HepG2 (cell line): ENCODE data around the gene PYGO2. TPM values are rescaled to one million over a fixed set of nuclear protein-coding genes. Genes with fewer than 3 reads are reported as not detected.

ENCODE experiments used
- ATF1 ChIP-seq: IDR thresholded peaks from 2 replicates; pipeline ENCODE4 v1.6.1; 2016; ENCODE audit warnings: mild to moderate bottlenecking, control low read depth
- ESRRA ChIP-seq: sonication (generic); formaldehyde crosslinking; IDR thresholded peaks from 2 replicates; pipeline ENCODE4 v1.5.1; 2020; ENCODE audit warnings: mild to moderate bottlenecking, low read depth, missing genetic modification reagents
- FIP1L1 ChIP-seq: fragments of 200-400 bp; formaldehyde crosslinking; IDR thresholded peaks from 2 replicates; pipeline ENCODE4 v1.6.1; 2018; ENCODE audit warnings: low read depth, mild to moderate bottlenecking, low read length, moderate library complexity, borderline replicate concordance; ENCODE audit not compliant: insufficient read depth
- FOXO1 ChIP-seq: sonication (generic); formaldehyde crosslinking; IDR thresholded peaks from 2 replicates; pipeline ENCODE4 v1.4.0; 2020; ENCODE audit warnings: missing genetic modification reagents
- GLI4 ChIP-seq: sonication (generic); formaldehyde crosslinking; IDR thresholded peaks from 2 replicates; pipeline ENCODE4 v1.5.1; 2020; ENCODE audit warnings: missing genetic modification reagents, mild to moderate bottlenecking, moderate library complexity, borderline replicate concordance
- HOXA9 ChIP-seq: sonication (generic); formaldehyde crosslinking; IDR thresholded peaks from 2 replicates; pipeline ENCODE4 v1.8.1; 2022; ENCODE audit warnings: missing genetic modification reagents, mild to moderate bottlenecking, moderate library complexity, borderline replicate concordance
- KDM4B ChIP-seq: sonication (generic); formaldehyde crosslinking; IDR thresholded peaks from 2 replicates; pipeline ENCODE4 v1.4.0; 2020; ENCODE audit warnings: missing genetic modification reagents
- KLF15 ChIP-seq: sonication (generic); formaldehyde crosslinking; IDR thresholded peaks from 2 replicates; pipeline ENCODE4 v1.8.1; 2023; ENCODE audit warnings: borderline replicate concordance, mild to moderate bottlenecking, inconsistent platforms, missing genetic modification reagents, mixed read lengths
- KMT2B ChIP-seq: IDR thresholded peaks from 2 replicates; pipeline ENCODE4 v1.6.1; 2016; ENCODE audit warnings: missing genetic modification reagents, missing compliant biosample characterization
- LCORL ChIP-seq, 2 experiments: fragments of 450-650 bp in 1 of 2; sonication (generic) in 1 of 2; formaldehyde crosslinking in 1 of 2; IDR thresholded peaks; 2 replicates each; pipeline versions ENCODE4 v1.5.0 to v1.6.1; 2017 to 2020; ENCODE audit warnings: antibody characterized with exemption in 1 of 2, missing genetic modification reagents in 1 of 2
- PAX8 ChIP-seq: sonication (generic); formaldehyde crosslinking; IDR thresholded peaks from 2 replicates; pipeline ENCODE4 v1.8.0; 2022; ENCODE audit warnings: mild to moderate bottlenecking, missing genetic modification reagents, borderline replicate concordance
- PHF21A ChIP-seq: sonication (generic); formaldehyde crosslinking; IDR thresholded peaks from 2 replicates; pipeline ENCODE4 v1.5.0; 2020; ENCODE audit warnings: mild to moderate bottlenecking, missing genetic modification reagents
- RFX3 ChIP-seq: IDR thresholded peaks from 2 replicates; pipeline ENCODE4 v1.6.1; 2016; ENCODE audit warnings: missing biosample characterization, missing genetic modification reagents
- SMAD1 ChIP-seq: sonication (generic); formaldehyde crosslinking; IDR thresholded peaks from 2 replicates; pipeline ENCODE4 v1.4.0; 2020; ENCODE audit warnings: missing genetic modification reagents, low read depth, mild to moderate bottlenecking, borderline replicate concordance
- SNAI1 ChIP-seq: sonication (generic); formaldehyde crosslinking; IDR thresholded peaks from 2 replicates; pipeline ENCODE4 v1.5.0; 2020; ENCODE audit warnings: mild to moderate bottlenecking, missing genetic modification reagents, borderline replicate concordance
- SNRNP70 ChIP-seq: fragments of 200-400 bp; formaldehyde crosslinking; IDR thresholded peaks from 2 replicates; pipeline ENCODE4 v1.6.1; 2017; ENCODE audit warnings: mild to moderate bottlenecking, low read depth, low read length, moderate library complexity
- ZC3H13 ChIP-seq: sonication (generic); formaldehyde crosslinking; IDR thresholded peaks from 2 replicates; pipeline ENCODE4 v1.8.1; 2023; ENCODE audit warnings: mild to moderate bottlenecking, missing genetic modification reagents, moderate library complexity
- ZFYVE20 ChIP-seq: sonication (generic); formaldehyde crosslinking; IDR thresholded peaks from 2 replicates; pipeline ENCODE4 v1.8.0; 2023; ENCODE audit warnings: low read depth, mild to moderate bottlenecking, moderate library complexity, missing genetic modification reagents, borderline replicate concordance
- ZNF264 ChIP-seq: sonication (generic); formaldehyde crosslinking; IDR thresholded peaks from 2 replicates; pipeline ENCODE4 v1.4.0; 2020; ENCODE audit warnings: missing genetic modification reagents
- ZNF329 ChIP-seq: sonication (generic); formaldehyde crosslinking; IDR thresholded peaks from 2 replicates; pipeline ENCODE4 v1.9.0; 2021; ENCODE audit warnings: low read depth, mild to moderate bottlenecking, missing genetic modification reagents
- ZNF446 ChIP-seq: sonication (generic); formaldehyde crosslinking; IDR thresholded peaks from 2 replicates; pipeline ENCODE4 v1.5.0; 2020; ENCODE audit warnings: mild to moderate bottlenecking, missing genetic modification reagents
- ZNF83 ChIP-seq: sonication (generic); formaldehyde crosslinking; IDR thresholded peaks from 2 replicates; pipeline ENCODE4 v1.4.0; 2020; ENCODE audit warnings: missing genetic modification reagents, mild to moderate bottlenecking, borderline replicate concordance
- ZSCAN12 ChIP-seq: sonication (generic); formaldehyde crosslinking; IDR thresholded peaks from 2 replicates; pipeline ENCODE4 v1.9.0; 2021; ENCODE audit warnings: mild to moderate bottlenecking, missing genetic modification reagents
- polyA plus RNA-seq, 8 experiments: library from polyadenylated mRNA; depleted of rRNA in 3 of 8; stranded (reverse) in 7 of 8; unstranded in 1 of 8; fragments of >200 nt; fragmentation: Illumina TruSeq in 4 of 8; extraction: Trizol in 4 of 8; gene quantifications; 2 replicates each; pipeline versions ENCODE4 v1.2.1 to v1.2.3, GENCODE V29; 2011 to 2016; ENCODE audit warnings: low read depth in 4 of 8, missing spikeins in 1 of 8, mixed read lengths in 1 of 8; ENCODE audit not compliant: insufficient read depth in 1 of 8
- total RNA-seq, 5 experiments: library from RNA; depleted of rRNA; stranded (reverse); fragments of >200 nt; fragmentation: Illumina TruSeq; extraction: Trizol; gene quantifications; 2 replicates each; pipeline ENCODE4 v1.2.3, GENCODE V29; 2016; ENCODE audit warnings: low read depth in 1 of 5
- TF ChIP-seq, protein P1 (sequence below): sonication (generic); formaldehyde crosslinking; IDR thresholded peaks from 2 replicates; pipeline ENCODE4 v1.5.0; 2020; ENCODE audit warnings: missing genetic modification reagents
- TF ChIP-seq, protein P2 (sequence below): IDR thresholded peaks from 2 replicates; pipeline ENCODE4 v1.6.1; 2016; ENCODE audit warnings: missing compliant biosample characterization, missing genetic modification reagents, borderline replicate concordance
- TF ChIP-seq, protein P3 (sequence below): fragments of 450-650 bp; IDR thresholded peaks from 2 replicates; pipeline ENCODE4 v1.6.1; 2017; ENCODE audit warnings: mild to moderate bottlenecking

PYGO2 gene
- total and polyA plus RNA-seq, 2 of the 13 experiments (the other 11 are each of a cell fraction or from before 2014, with no cell fraction given), result 20.3 to 21.8 TPM

DNA sequence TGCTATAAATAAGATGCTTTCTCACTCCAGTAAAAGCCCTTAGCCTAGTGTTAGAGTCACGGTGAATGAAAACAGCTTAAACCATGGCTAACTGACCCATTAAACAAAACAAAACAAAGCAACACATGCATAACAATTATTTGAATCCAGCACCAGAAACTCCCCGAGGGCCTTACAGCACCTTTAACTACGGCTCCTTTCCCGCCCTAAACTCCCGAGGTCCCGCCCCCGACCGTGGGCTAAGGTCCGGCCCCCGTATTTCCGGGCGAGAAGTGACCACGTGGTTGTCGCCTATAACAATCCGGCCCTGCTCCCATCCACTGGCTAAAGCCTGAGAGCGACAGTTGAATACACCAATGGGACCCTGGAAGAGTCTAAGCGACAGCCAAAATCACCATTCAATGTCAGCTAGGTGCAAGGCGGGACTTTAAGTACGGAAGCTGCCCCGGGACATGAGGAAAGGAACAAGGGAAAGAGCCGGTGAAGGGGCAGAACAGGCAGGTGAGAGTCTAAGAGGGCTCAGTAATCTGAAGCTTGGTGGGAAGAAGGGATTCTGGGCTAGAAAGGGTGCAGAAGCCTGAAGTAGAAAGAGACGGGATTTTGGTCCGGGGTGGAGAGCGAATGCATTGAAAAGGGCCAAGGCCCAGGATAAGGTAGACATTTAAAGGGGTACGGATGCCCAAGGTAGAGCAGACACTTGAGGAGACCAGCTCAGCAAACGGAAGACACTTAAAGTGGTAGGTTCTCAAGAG is 21.5 kb upstream of the PYGO2 start, which contains the start of gene FLAD1 (continued):
- TF ChIP-seq SNRNP70 (no peak), ZNF83 (no peak), ESRRA (no peak), ATF1 (peak; percentile 83), RFX3 (no peak), LCORL (IDR thresholded peaks at IDR 0.05) (no peak), LCORL (CRISPR knock-in tag; IDR thresholded peaks at IDR 0.05) (no peak), ZNF446 (CRISPR knock-in tag) (no peak), PAX8 (CRISPR knock-in tag) (no peak), FOXO1 (CRISPR knock-in tag) (no peak), KMT2B (CRISPR knock-in tag) (peak; percentile 85), SMAD1 (CRISPR knock-in tag) (no peak), HOXA9 (CRISPR knock-in tag) (no peak), ZSCAN12 (no peak), ZFYVE20 (CRISPR knock-in tag) (no peak), ZNF264 (0 out of 2 replicates have a peak, but pooled peaks have one; percentile 21), PHF21A (CRISPR knock-in tag) (peak; percentile 71), ZNF329 (CRISPR knock-in tag) (no peak), SNAI1 (CRISPR knock-in tag) (no peak), GLI4 (no peak), KLF15 (CRISPR knock-in tag) (no peak), FIP1L1 (no peak), ZC3H13 (CRISPR knock-in tag) (peak; percentile 51; the same call in 1 of the 2 replicates), KDM4B (CRISPR knock-in tag) (0 out of 2 replicates have a peak, but pooled peaks have one; percentile 61)
- TF ChIP-seq, protein P1, sequence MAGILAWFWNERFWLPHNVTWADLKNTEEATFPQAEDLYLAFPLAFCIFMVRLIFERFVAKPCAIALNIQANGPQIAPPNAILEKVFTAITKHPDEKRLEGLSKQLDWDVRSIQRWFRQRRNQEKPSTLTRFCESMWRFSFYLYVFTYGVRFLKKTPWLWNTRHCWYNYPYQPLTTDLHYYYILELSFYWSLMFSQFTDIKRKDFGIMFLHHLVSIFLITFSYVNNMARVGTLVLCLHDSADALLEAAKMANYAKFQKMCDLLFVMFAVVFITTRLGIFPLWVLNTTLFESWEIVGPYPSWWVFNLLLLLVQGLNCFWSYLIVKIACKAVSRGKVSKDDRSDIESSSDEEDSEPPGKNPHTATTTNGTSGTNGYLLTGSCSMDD (CRISPR knock-in tag), result no peak
- TF ChIP-seq, protein P2, sequence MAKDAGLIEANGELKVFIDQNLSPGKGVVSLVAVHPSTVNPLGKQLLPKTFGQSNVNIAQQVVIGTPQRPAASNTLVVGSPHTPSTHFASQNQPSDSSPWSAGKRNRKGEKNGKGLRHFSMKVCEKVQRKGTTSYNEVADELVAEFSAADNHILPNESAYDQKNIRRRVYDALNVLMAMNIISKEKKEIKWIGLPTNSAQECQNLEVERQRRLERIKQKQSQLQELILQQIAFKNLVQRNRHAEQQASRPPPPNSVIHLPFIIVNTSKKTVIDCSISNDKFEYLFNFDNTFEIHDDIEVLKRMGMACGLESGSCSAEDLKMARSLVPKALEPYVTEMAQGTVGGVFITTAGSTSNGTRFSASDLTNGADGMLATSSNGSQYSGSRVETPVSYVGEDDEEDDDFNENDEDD, result peak; percentile 97
- TF ChIP-seq, protein P3, sequence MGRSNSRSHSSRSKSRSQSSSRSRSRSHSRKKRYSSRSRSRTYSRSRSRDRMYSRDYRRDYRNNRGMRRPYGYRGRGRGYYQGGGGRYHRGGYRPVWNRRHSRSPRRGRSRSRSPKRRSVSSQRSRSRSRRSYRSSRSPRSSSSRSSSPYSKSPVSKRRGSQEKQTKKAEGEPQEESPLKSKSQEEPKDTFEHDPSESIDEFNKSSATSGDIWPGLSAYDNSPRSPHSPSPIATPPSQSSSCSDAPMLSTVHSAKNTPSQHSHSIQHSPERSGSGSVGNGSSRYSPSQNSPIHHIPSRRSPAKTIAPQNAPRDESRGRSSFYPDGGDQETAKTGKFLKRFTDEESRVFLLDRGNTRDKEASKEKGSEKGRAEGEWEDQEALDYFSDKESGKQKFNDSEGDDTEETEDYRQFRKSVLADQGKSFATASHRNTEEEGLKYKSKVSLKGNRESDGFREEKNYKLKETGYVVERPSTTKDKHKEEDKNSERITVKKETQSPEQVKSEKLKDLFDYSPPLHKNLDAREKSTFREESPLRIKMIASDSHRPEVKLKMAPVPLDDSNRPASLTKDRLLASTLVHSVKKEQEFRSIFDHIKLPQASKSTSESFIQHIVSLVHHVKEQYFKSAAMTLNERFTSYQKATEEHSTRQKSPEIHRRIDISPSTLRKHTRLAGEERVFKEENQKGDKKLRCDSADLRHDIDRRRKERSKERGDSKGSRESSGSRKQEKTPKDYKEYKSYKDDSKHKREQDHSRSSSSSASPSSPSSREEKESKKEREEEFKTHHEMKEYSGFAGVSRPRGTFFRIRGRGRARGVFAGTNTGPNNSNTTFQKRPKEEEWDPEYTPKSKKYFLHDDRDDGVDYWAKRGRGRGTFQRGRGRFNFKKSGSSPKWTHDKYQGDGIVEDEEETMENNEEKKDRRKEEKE, result no peak
